ENCODE results near the gene NEURL1B.

DNA sequence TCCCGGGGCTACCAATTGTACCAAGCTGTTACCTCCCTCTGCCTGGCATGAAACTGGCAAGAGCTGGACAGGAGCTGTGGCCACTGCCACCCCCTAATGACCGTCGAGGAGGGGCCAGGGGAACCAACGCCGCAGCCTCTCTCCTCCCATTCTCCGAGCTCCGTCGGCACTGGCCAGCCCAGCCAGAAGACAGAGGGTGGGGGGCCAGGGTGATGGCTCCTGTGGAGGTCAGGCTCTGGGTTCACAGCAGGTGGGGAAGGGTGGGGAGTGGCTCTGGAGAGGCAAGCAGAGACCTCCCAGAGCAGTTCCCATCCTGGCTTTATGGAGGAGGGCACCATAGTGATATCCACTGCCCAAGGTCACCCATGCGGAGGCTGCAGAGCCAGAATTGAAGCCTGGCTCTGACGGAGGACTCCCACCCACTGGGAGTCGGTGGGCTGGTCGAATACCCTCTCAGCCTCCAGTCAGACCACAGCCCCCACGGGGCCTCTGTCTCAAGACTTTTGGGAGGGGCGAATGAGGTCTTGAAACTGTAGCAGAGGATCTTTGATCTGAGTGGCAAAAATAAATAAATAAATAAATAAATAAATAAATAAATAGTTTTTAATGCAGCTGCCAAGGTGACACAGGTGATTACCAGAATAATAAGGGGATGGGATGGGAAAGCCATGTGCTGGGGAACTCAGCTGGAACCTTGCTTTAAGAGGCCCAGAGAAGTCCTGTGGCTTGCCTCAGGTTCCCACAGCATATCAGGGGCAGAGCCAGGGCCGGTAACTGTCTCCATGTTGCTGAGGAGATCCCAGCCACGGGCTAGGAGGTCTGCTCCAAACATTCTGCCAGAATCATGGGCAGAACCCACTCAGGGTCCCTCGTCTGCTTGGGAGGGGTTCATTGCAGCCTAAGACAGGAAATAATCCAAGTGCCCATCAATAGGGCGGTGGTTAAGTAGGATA lies 42.5 kb upstream of the NEURL1B start:
- no peak for TF ChIP-seq CTCF (IDR thresholded peaks at IDR 0.05)
- TF ChIP-seq POLR2A (IDR thresholded peaks at IDR 0.05): no peak

Data from heart left ventricle (tissue), 13 donors.